Keratinocyte (primary cell): ENCODE results near the gene UBA7.

Experiments
- EZH2 ChIP-seq: IDR thresholded peaks from one replicate; pipeline ENCODE4 v1.6.1; 2012; ENCODE audit warnings: inconsistent platforms, mild to moderate bottlenecking, low read length, moderate library complexity
- TF ChIP-seq, protein P1 (sequence below), 3 experiments: IDR thresholded peaks in 1 of 3; conservative IDR thresholded peaks in 1 of 3; optimal IDR thresholded peaks in 1 of 3; 2 replicates in 2 of 3; 3 replicates in 1 of 3; pipeline versions ENCODE3 to v1.5.1; 2011; ENCODE audit warnings: low read length in 3 of 3, mild to moderate bottlenecking in 3 of 3, moderate library complexity in 2 of 3, control low read depth in 1 of 3, inconsistent platforms in 1 of 3; ENCODE audit not compliant: insufficient read depth in 2 of 3; ENCODE audit errors: extremely low read depth in 1 of 3

DNA sequence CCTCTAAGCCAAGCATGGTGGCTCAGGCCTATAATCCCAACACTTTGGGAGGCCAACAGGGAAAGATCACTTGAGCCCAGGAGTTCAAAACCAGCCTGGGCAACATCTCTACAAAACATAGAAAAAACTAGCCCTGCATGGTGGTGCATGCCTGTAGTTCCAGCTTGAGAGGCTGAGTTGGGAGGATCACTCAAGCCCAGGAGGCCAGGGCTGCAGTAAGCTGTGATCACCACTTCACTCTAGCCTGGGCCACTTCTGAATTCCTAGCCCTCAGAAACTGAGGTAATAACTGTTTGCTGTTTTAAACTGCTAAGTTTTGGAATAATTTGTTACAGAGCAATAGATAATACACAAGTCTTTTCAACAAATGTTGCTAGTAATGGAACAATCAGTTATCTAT lies 43.8 kb downstream of the UBA7 start:
- TF ChIP-seq, protein P1, sequence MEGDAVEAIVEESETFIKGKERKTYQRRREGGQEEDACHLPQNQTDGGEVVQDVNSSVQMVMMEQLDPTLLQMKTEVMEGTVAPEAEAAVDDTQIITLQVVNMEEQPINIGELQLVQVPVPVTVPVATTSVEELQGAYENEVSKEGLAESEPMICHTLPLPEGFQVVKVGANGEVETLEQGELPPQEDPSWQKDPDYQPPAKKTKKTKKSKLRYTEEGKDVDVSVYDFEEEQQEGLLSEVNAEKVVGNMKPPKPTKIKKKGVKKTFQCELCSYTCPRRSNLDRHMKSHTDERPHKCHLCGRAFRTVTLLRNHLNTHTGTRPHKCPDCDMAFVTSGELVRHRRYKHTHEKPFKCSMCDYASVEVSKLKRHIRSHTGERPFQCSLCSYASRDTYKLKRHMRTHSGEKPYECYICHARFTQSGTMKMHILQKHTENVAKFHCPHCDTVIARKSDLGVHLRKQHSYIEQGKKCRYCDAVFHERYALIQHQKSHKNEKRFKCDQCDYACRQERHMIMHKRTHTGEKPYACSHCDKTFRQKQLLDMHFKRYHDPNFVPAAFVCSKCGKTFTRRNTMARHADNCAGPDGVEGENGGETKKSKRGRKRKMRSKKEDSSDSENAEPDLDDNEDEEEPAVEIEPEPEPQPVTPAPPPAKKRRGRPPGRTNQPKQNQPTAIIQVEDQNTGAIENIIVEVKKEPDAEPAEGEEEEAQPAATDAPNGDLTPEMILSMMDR (optimal IDR thresholded peaks at IDR 0.05 in 1 of 3, IDR thresholded peaks at IDR 0.05 in 1 of 3, conservative IDR thresholded peaks at IDR 0.05 in 1 of 3; ENCODE audit: extremely low read depth in 1 of 3, insufficient read depth in 2 of 3, low read length in 3 of 3), result no peak
- no peak for TF ChIP-seq EZH2
